Measurements from ENCODE around the gene GNPTG.

The GNPTG gene

DNA sequence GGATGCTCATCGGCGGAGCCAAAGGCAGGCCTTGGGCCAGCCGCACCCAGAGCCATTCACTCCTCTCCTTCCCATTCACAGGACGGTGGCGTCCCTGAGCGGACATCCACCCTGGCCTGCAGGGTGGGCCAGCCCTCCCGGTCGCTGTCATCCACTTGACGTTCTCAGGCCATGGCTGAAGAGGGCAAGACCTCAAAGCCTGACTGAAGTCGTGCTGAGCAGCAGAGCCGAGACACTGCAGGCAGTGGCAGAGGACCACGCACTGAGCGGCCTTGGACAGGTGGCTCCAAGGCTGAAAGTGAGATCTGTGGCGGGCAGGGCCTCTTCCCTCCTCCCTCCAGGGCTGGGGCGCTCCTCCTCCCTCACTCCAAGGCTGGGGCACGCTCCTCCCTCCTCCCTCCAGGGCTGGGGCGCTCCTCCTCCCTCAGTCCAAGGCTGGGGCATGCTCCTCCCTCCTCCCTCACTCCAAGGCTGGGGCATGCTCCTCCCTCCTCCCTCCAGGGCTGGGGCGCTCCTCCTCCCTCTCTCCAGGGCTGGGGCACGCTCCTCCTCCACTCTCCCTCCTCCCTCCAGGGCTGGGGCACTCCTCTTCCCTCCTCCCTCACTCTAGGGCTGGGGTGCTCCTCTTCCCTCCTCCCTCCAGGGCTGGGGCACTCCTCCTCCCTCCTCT is 24.1 kb downstream of the GNPTG start:
- DNase-seq = no peak

- no peak for DNase-seq
Observed at GRCh38 chr16:1377406-1378010, 25.8 kb downstream of the GNPTG start.

DNA sequence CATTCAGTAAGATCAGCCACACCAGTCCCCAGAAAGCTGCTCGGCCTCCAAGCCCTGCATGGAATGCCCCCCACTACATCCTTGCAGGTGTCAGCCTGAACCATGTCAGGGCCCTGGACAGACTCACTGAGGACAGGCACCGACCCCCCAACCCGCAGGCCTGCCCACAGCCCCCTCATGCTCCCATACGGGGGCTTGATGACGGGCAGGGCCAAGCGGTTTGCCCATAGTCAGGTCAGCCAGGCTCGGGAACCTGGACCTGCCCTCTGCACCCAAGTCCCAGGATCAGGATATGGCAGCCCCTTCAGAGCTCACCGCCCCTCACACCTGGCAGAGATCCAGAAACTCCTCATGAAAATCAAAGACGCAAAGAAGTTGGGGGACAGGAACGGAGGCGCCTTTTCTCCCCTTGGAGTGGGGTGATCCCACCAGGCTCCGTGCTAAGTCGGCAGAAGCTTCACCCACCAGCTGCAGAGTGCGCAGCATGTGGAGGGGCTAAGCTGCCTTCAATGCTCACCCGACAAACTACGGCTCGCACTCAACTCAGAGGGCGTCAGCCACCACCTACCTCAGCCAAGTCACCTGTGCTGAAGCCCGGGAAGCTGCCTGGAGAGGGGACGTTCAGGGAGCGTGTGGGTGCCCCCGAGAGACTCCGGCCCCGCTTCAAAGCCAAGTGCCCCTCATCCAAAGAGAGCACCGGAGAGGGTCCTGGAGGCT is 26.5 kb downstream of the GNPTG start:
- DNase-seq = no peak

- DNase-seq = no peak
Observed at GRCh38 chr16:1378804-1379303, 27.1 kb downstream of the GNPTG start.

DNA sequence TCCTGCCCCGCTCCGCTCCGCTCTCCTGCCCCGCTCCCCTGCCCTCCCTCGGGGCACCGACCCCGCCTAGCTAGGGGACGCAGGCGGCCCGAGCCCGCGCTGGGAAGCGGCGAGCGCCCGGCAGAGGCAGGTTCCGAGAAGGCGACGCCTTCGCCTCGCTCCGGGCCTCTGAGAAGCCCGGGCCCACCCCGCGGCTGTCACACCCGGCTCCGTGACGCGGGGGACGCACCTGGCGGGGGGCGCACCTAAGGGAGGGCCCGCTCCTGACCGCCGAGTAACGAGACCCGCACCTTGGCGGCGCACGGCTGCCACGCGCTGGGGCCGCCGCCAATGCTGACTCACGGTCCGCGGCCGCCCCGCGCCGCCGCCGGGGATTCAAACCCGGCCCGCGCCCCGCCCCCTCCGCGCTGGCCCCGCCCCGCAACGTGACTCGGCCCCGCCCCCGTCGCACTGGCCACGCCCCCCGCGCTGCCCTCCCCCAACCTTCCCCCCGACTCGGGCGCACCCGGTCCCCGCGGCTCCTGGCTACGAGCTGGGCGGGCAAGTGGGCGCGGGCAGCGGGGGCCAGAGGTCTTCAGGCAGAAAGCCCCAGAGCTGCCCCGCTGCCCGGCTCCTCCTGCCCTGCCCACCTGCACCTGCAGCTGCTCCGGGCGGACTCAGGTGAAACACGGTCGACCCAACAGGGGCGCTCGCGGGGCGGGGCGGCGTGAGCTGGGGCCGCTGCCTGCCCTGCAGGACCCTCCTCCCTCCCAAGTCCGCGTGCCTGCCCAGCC is 27.8 kb downstream of the GNPTG start:
- DNase-seq = peak in 1 of 2 experiments; percentile 5

DNA sequence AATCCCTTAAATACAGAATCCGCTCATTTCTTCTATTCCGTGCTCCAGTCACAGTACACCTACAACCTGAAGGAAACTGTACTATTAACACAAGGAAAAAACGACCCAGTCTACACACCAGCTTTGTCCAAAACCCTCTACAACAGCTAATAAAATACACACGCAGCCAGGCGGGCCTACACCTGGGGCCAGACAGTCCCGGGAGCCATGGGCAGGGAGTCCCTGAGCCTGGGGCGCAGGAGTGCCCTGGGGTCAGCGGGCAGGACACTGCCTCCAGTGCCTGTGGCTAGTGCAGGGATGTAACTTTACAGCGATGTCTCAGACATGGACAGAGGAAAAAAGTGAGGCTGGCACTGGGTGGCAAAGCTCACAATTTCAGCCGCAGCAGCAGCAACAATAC is 28.5 kb downstream of the GNPTG start:
- DNase-seq = no peak

DNA sequence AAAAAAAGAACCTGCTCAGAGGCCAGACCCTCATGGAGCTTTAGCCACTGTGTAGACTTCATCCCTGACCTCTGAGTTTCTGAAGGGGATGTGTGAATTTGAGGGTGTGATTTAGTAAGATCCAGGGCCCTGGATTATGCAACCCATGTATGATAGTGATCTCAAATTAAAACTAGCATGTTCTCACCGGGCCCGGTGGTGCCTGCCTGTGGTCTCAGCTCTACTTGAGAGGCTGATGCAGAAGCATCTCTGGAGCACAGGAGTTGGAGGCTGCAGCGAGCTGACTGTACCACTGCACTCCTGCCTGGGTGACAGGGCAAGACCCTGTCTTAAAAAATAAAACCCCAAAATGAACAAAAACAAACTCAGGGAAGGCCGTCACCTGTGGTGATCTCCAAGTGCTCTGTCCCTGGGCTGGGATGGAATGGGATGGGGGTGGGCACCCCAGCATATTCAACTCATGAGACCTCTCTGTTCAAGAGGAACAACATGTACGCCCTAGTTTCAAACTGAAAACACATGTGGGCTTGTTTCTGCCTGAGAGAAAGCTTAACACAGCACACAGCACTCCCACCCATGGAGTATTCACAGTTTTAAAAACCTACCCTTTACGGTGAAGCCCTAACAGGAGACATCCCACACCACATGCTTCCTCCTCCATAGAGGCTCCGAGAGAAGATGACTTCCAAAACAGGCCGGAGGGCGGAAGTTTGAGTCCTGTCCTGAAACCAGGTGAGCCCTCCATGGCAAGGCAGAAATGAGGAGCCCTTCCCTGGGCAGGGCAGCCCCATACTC is 30.1 kb downstream of the GNPTG start:
- no peak for DNase-seq

DNA sequence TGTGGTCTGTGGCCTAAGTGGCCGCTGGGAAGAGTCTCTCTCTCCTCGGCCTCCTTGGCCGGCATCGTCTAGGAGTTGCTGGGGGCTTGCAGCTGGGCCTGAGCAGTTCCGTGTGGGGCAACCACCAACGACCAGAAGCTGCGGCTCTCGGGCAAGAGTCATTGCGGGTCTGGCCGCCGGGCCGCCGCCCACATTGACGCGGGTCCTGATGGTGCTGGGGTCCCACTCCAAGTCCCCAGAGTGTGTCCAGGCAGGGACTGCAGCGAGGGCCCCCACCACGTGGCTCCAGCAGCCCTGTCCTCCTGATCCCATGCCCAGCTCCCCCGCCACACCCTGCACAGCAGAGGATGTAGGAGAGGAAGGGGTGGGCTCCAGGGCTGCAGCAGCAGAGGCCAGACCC is 31.8 kb downstream of the GNPTG start:
- DNase-seq = no peak

DNA sequence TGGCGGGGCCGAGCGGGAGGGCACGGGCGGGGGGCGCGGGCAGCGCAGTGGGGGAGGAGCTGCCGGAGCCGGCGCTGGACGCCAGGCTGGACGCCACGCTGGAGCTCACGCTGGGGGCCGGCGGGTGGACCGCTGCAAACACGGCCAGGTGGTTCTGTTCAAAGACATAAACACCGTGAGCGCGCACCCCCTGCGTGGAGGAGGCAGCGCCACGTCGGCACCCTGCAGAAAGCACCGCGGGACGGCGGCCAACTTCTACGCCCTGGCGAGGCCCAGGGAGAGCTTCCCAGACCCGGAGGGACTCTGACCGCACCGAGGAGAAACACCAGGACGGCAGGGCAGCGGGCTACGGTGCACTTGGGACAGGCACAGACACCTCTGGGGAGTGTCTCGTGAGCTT is 33.5 kb downstream of the GNPTG start:
- no peak for DNase-seq

DNA sequence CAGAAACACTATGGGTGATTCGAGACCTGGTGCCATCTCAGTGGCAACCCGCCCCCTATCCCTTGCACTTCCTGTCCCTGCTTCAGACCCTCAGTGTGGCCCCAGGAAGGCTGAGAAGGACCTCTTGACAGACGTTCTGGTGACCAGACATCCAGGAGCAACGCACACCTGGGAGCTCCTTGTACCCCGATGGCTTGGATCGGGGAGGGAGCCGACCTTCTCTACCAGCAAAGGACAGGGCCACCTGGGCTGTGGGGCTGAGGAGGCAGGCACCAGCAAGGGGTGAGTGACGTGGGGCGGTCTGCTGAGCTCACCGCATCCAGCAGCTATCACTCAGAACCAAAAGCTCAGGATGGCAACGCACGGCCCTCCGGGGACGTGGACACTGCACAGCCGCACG is 35.6 kb downstream of the GNPTG start:
- no peak for DNase-seq

GRCh38 chr16:1389762-1390161 is 38.0 kb downstream of the GNPTG start:
- DNase-seq = no peak

GRCh38 chr16:1390239-1390779 is 38.6 kb downstream of the GNPTG start:
- no peak for DNase-seq

- DNase-seq = no peak
Observed at GRCh38 chr16:1392826-1393225, 41.1 kb downstream of the GNPTG start.

GRCh38 chr16:1393613-1394176 is 42.0 kb downstream of the GNPTG start:
- no peak for DNase-seq

DNA sequence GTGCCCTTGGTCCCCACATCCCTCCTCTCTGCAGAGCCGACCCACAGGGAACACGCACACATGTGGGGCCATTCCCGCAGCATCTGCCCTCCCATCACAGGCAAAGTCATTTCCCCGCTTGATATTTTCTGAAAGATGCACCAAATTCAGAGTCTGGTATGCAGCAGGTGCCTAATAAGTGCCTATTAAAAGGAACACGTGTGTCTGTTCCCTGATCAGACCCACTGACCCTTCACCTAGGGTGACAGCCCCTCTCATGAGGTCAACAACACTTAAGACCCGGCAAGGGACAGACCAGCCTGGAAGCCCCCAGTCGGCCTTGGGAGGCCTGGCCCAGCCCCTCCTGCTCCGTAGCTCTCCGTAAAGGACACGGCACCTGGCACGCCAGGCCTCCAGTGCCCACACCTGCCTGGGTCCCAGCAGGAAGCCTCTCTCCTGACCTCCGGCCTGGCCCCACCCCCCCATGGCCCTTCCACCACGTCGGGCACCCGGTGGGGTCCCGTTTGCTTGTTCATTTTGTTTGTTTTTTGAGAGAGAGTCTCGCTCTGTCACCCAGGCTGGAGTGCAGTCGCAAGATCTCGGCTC is 42.7 kb downstream of the GNPTG start:
- DNase-seq = no peak

GRCh38 chr16:1395444-1396031 is 43.8 kb downstream of the GNPTG start:
- DNase-seq = no peak

DNA sequence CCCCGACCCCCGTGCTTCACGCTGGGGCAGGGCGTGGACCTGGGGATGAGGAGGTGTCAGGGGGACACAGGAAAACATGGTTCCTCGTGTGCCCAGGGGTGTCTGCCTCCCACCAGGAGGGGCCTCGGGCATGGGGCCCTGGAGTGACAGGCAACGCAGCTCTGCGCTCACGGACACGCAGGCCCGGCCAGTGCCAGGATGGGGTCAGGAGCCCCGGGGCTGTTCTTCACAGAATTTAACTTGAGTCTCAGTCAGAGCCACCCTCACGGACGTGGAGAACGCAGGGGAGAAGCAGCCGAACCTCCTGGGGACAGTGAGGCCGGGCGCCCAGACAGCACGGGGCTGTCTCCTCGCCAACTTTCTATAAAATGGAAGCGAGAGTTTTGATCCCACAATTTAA is 46.0 kb downstream of the GNPTG start:
- no peak for DNase-seq

DNA sequence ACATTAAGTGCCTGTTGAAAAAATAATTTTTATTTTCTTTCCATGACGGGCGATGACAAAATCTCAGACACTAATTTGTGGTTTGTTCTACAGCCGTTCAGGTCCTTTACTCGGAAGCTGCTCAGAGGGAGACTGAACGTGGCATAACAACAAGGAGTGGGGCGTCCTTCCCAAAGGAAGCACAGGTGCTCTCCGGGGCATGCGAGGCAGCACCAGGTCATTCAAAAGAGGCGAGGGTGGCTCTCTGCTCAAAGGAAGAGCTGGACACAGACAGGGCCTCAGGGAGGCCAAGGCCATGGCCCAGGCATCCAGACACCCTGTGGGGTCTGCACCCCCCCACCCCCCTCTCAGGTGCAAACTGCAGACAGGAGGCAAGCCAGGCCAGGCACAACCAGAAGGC is 46.6 kb downstream of the GNPTG start:
- no peak for DNase-seq

GRCh38 chr16:1398826-1399581 is 47.3 kb downstream of the GNPTG start:
- no peak for DNase-seq

DNA sequence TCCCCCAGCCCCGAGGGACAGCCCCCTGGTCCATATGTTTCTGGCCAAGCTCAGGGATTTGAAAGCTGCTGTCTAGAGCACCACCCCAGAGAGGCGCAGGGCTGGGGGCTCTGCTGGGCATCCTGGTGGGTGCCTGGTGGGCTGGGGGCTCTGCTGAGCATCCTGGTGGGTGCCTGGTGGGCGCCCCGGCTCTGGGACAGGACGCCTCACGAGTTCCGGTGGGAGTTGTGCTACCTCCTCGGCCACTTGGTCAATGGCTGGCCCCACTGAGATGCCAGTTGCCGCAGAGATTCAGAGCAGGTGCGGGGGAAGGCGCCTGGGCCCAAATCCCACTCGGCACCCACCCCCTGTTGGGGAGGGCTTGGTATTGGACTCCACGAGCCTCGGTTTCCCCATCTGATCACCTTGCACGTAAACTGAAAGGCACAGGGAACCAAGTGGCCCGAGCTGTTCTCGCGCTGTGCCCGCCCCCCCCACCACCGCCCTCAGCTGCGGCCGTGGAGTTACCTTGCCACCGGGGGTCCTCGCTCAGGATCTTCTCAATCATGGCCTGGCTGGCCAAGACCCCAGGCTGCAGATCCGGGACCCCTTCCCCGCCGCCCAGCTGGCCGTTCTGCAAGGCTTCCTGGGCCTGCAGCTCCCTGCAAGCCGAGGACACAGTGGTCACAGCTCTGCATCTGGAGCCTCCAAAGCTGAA is 49.5 kb downstream of the GNPTG start:
- no peak for DNase-seq
